CD4-positive, alpha-beta T cell treated with Interleukin-4 for 1 hour (primary cell): ENCODE measurements around the gene ACTR3.

Experiments
- DNase-seq, 2 donors: peaks; one replicate each; pipeline ENCODE4 v3.0.0-alpha.2; 2020 to 2022

ACTR3 gene

GRCh38 chr2:113876503-113877387 lies 13.1 kb upstream of the ACTR3 start:
- peak; percentile 78 to 85 for DNase-seq

- no peak for DNase-seq
Observed at GRCh38 chr2:113877711-113878598, 11.9 kb upstream of the ACTR3 start.

- no peak for DNase-seq
Observed at GRCh38 chr2:113878743-113879142, 11.1 kb upstream of the ACTR3 start.

- no peak for DNase-seq
Observed at GRCh38 chr2:113879457-113879856, 10.4 kb upstream of the ACTR3 start.

GRCh38 chr2:113886479-113887008 lies 3.3 kb upstream of the ACTR3 start:
- DNase-seq, result peak; percentile 38 to 69

- no peak for DNase-seq
Observed at GRCh38 chr2:113887009-113887792, 2.7 kb upstream of the ACTR3 start.

- no peak for DNase-seq
Observed at GRCh38 chr2:113888641-113889470, 1.0 kb upstream of the ACTR3 start.

GRCh38 chr2:113890253-113891235 lies 655 bp downstream of the ACTR3 start:
- peak; percentile 83 to 88 for DNase-seq

- DNase-seq, result no peak
Observed at GRCh38 chr2:113891265-113891959, 1.5 kb downstream of the ACTR3 start.

- no peak for DNase-seq
Observed at GRCh38 chr2:113892004-113892710, 2.3 kb downstream of the ACTR3 start.

- no peak for DNase-seq
Observed at GRCh38 chr2:113894156-113894743, 4.4 kb downstream of the ACTR3 start.

- DNase-seq, result no peak
Observed at GRCh38 chr2:113895301-113895700, 5.4 kb downstream of the ACTR3 start.

- DNase-seq, result no peak
Observed at GRCh38 chr2:113895819-113896563, 6.1 kb downstream of the ACTR3 start.

GRCh38 chr2:113896791-113897190 lies 6.9 kb downstream of the ACTR3 start:
- DNase-seq, result no peak

GRCh38 chr2:113898081-113898480 lies 8.2 kb downstream of the ACTR3 start:
- DNase-seq, result no peak

- no peak for DNase-seq
Observed at GRCh38 chr2:113899166-113899565, 9.3 kb downstream of the ACTR3 start.

GRCh38 chr2:113901943-113902342 lies 12.1 kb downstream of the ACTR3 start:
- no peak for DNase-seq

- DNase-seq, result no peak
Observed at GRCh38 chr2:113905886-113906285, 16.0 kb downstream of the ACTR3 start.
